ENCODE results near the gene ATG5. TPM values are rescaled to one million over a fixed set of nuclear protein-coding genes. Genes with fewer than 3 reads are reported as not detected.

ATG5 gene
- total RNA-seq, 2 donors from 2014 or later: 32.1 to 38.4 TPM

Other genes starting within 250 kb of the ATG5 start
- 100 to 1,000 TPM in 1 of 2 donors, 10 to 100 TPM in 1; 25.2 to 107 TPM for gene PRDM1, start 239.4 kb downstream of the ATG5 start, total RNA-seq
- 10 to 100 TPM; 37.4 to 50.7 TPM for gene CRYBG1, start 35.0 kb upstream of the ATG5 start, total RNA-seq

Measured in activated T-cell treated with anti-CD3 and anti-CD28 coated beads, Interleukin-2, amount 50 U/mL, for 72 hours (primary cell).